Neural cell (in vitro differentiated cells): ENCODE data around the gene PIP5K1B.

Source experiments
- EP300 ChIP-seq: fragments of 450-650 bp; conservative IDR thresholded peaks from 2 replicates; pipeline ENCODE4 v1.6.1; 2014; ENCODE audit warnings: antibody characterized with exemption, mild to moderate bottlenecking, moderate library complexity; ENCODE audit not compliant: poor library complexity, severe bottlenecking
- EZH2 ChIP-seq: fragments of 200-600, 300-800 bp; shearing (Covaris generic), sonication (generic); IDR thresholded peaks from 2 replicates; pipeline ENCODE4 v1.6.1; 2014; ENCODE audit warnings: antibody characterized with exemption, low read length, borderline replicate concordance, mild to moderate bottlenecking; ENCODE audit not compliant: insufficient read depth, poor library complexity, severe bottlenecking
- MXI1 ChIP-seq: fragments of 450-650 bp; conservative IDR thresholded peaks from 2 replicates; pipeline ENCODE4 v1.6.1; 2014; ENCODE audit warnings: antibody characterized with exemption, mild to moderate bottlenecking; ENCODE audit not compliant: poor library complexity, severe bottlenecking
- POLR2AphosphoS5 ChIP-seq: IDR thresholded peaks from 2 replicates; pipeline ENCODE4 v1.6.1; 2012
- RAD21 ChIP-seq: fragments of 450-650 bp; conservative IDR thresholded peaks from 2 replicates; pipeline ENCODE4 v1.6.1; 2014; ENCODE audit warnings: antibody characterized with exemption, mild to moderate bottlenecking, moderate library complexity
- SMC3 ChIP-seq: fragments of 450-650 bp; conservative IDR thresholded peaks from 2 replicates; pipeline ENCODE4 v1.6.1; 2014; ENCODE audit warnings: antibody characterized with exemption, mild to moderate bottlenecking, moderate library complexity; ENCODE audit not compliant: poor library complexity
- TAF1 ChIP-seq: IDR thresholded peaks from 2 replicates; pipeline ENCODE4 v1.6.1; 2012; ENCODE audit warnings: low read depth
- TF ChIP-seq, protein P1 (sequence below): fragments of 450-650 bp; IDR thresholded peaks from 2 replicates; pipeline ENCODE4 v1.5.1; 2014; ENCODE audit warnings: antibody characterized with exemption, mild to moderate bottlenecking, moderate library complexity; ENCODE audit not compliant: poor library complexity, severe bottlenecking

DNA sequence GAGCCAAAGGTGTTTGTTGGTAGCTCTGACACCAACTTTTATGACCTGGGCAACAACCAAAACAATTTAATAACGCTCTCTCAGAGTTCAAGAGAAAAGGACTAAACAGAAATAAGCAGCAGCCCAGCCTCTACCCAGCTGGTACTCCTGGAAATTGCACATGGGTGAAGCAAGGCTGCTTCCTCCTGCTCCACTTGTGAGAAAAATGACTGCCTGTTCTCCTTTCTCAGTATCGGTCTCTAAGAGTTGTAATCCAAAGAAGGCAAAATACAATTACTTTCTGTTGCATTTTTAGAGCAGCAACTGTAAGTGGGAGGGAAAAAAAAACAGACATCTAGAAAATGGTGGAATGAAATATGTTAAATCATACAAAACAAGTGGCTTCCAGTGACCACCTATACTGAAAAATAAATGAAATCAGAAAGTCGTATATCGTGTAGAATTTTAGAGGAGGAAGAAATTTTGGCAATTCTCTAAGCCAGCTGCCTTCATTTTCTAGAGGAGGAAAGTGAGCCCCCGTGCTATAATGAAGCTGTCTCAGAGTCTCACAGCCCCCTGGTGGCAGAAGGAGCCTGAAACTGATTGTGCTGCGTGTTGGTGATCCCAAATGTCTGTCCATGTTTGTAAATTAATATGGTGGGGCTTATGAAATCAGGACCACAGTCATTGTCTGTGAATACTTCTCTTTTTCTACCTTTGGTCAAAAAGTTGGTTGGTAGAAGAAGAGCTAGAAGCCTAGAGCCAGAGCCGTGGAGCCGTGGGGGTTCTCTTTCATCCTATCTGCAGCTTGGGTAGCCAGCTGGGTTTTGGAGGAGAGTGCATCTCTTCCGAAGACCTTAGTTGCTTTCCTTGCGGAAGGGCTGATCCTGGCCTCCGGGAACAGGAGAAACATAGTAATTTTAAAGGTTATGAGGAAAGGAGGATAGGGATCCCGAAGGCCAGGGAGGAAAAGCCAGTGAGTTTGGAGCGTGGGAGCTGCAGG lies 139.9 kb downstream of the PIP5K1B start:
- TF ChIP-seq, protein P1, sequence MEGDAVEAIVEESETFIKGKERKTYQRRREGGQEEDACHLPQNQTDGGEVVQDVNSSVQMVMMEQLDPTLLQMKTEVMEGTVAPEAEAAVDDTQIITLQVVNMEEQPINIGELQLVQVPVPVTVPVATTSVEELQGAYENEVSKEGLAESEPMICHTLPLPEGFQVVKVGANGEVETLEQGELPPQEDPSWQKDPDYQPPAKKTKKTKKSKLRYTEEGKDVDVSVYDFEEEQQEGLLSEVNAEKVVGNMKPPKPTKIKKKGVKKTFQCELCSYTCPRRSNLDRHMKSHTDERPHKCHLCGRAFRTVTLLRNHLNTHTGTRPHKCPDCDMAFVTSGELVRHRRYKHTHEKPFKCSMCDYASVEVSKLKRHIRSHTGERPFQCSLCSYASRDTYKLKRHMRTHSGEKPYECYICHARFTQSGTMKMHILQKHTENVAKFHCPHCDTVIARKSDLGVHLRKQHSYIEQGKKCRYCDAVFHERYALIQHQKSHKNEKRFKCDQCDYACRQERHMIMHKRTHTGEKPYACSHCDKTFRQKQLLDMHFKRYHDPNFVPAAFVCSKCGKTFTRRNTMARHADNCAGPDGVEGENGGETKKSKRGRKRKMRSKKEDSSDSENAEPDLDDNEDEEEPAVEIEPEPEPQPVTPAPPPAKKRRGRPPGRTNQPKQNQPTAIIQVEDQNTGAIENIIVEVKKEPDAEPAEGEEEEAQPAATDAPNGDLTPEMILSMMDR, result peak; percentile 21
- TF ChIP-seq EZH2, result no peak
- TF ChIP-seq POLR2AphosphoS5, result no peak
- TF ChIP-seq EP300, result no peak
- TF ChIP-seq MXI1, result no peak
- no peak for TF ChIP-seq TAF1
- TF ChIP-seq RAD21, result peak; percentile 10
- peak; percentile 19 for TF ChIP-seq SMC3
